SK-N-SH (cell line): Measurements from ENCODE around the gene DUSP1. TPM values are rescaled to one million over a fixed set of nuclear protein-coding genes. Genes with fewer than 3 reads are reported as not detected.
"Not testable (repeated sequence)": the region's sequence is repeated elsewhere in the genome, so short reads cannot be mapped to it uniquely, and the experiment has no call there.

ENCODE experiments used
- CTCF ChIA-PET: fragments of 300-600, 350-600 bp; formaldehyde crosslinking; extraction: SDS; loops from one replicate; lab custom pipeline; 2021; lab: Yijun Ruan, JAX
- POLR2A ChIA-PET: fragments of 350-600 bp; sonication (Branson Sonifier 250); formaldehyde crosslinking; extraction: SDS; loops from one replicate; lab custom pipeline; 2020; ENCODE audit warnings: antibody characterized with exemption, inconsistent platforms; lab: Yijun Ruan, JAX
- DNase-seq: peaks from one replicate; pipeline ENCODE4 v3.0.0; 2012
- H2AFZ ChIP-seq: fragments of 200-600 bp; sonication (generic); 2 replicates; pipeline ENCODE4 v1.8.1; 2016; ENCODE audit warnings: antibody characterized with exemption, mild to moderate bottlenecking, low read depth
- H3F3A ChIP-seq: fragments of 200-600 bp; sonication (generic); replicated peaks from 2 replicates; pipeline ENCODE3; 2016; ENCODE audit warnings: antibody characterized with exemption, mild to moderate bottlenecking; ENCODE audit not compliant: insufficient read depth
- H3K27ac ChIP-seq, 2 experiments: fragments of 200-500 bp in 1 of 2; fragments of 200-600 bp in 1 of 2; sonication (Bioruptor generic) in 1 of 2; sonication (generic), shearing (Covaris generic) in 1 of 2; 2 replicates each; pipeline versions ENCODE4 v1.5.1 to v1.6.1; 2014 to 2016; ENCODE audit warnings: low read depth in 2 of 2, inconsistent platforms in 1 of 2, low read length in 1 of 2, mild to moderate bottlenecking in 1 of 2, mixed read lengths in 1 of 2
- H3K27me3 ChIP-seq: fragments of 200-600 bp; sonication (generic), shearing (Covaris generic); 2 replicates; pipeline ENCODE4 v1.6.1; 2016; ENCODE audit warnings: mixed run types; ENCODE audit not compliant: insufficient read depth
- H3K36me3 ChIP-seq, 2 experiments: fragments of 200-500 bp in 1 of 2; fragments of 200-600 bp in 1 of 2; sonication (Bioruptor generic) in 1 of 2; sonication (generic) in 1 of 2; replicated peaks in 1 of 2; 2 replicates each; pipeline versions ENCODE3 to v1.5.1; 2014 to 2016; ENCODE audit warnings: low read length in 1 of 2, mild to moderate bottlenecking in 1 of 2; ENCODE audit not compliant: insufficient read depth in 2 of 2, control insufficient read depth in 1 of 2
- H3K4me1 ChIP-seq, 2 experiments: fragments of 200-500 bp in 1 of 2; fragments of 200-600 bp in 1 of 2; sonication (Bioruptor generic) in 1 of 2; sonication (generic), shearing (Covaris generic) in 1 of 2; 2 replicates each; pipeline versions ENCODE4 v1.5.1 to v1.6.1; 2014 to 2016; ENCODE audit warnings: low read depth in 1 of 2, low read length in 1 of 2, mixed run types in 1 of 2; ENCODE audit not compliant: insufficient read depth in 2 of 2, control insufficient read depth in 1 of 2
- H3K4me2 ChIP-seq: fragments of 200-600 bp; sonication (generic), shearing (Covaris generic); 2 replicates; pipeline ENCODE4 v1.6.1; 2017; ENCODE audit warnings: mixed run types
- H3K4me3 ChIP-seq, 2 experiments: fragments of 200-500 bp in 1 of 2; fragments of 200-600 bp in 1 of 2; sonication (Bioruptor generic) in 1 of 2; sonication (generic), shearing (Covaris generic) in 1 of 2; 2 replicates each; pipeline versions ENCODE4 v1.5.1 to v1.8.1; 2014 to 2016; ENCODE audit warnings: low read depth in 2 of 2, inconsistent platforms in 1 of 2, low read length in 1 of 2, mild to moderate bottlenecking in 1 of 2, mixed read lengths in 1 of 2, moderate library complexity in 1 of 2
- H3K79me2 ChIP-seq: fragments of 200-600 bp; sonication (generic); 2 replicates; pipeline ENCODE4 v1.8.1; 2017; ENCODE audit warnings: mild to moderate bottlenecking; ENCODE audit not compliant: insufficient read depth
- H3K9ac ChIP-seq: fragments of 200-600 bp; sonication (generic); 2 replicates; pipeline ENCODE4 v1.6.1; 2017; ENCODE audit warnings: mixed run types
- H3K9me2 ChIP-seq: fragments of 200-600 bp; sonication (generic); 2 replicates; pipeline ENCODE4 v1.6.1; 2017; ENCODE audit warnings: mixed run types
- H3K9me3 ChIP-seq: fragments of 200-600 bp; sonication (generic); 2 replicates; pipeline ENCODE4 v1.6.1; 2017; ENCODE audit warnings: mixed run types, mild to moderate bottlenecking, moderate library complexity
- H4K20me1 ChIP-seq: fragments of 200-600 bp; sonication (generic); 2 replicates; pipeline ENCODE4 v1.6.1; 2017; ENCODE audit warnings: mild to moderate bottlenecking, mixed run types; ENCODE audit not compliant: insufficient read depth
- CTCF ChIP-seq: fragments of 200-600 bp; sonication (generic); IDR thresholded peaks from 2 replicates; pipeline ENCODE4 v1.6.1; 2017; ENCODE audit warnings: antibody characterized with exemption, mild to moderate bottlenecking, moderate library complexity
- FOSL2 ChIP-seq: IDR thresholded peaks from 2 replicates; pipeline ENCODE4 v1.4.0; 2012; ENCODE audit warnings: low read depth, mild to moderate bottlenecking, moderate library complexity, borderline replicate concordance
- JUND ChIP-seq: IDR thresholded peaks from 2 replicates; pipeline ENCODE4 v1.4.0; 2012
- POLR2AphosphoS5 ChIP-seq: IDR thresholded peaks from 2 replicates; pipeline ENCODE4 v1.6.1; 2012; ENCODE audit warnings: low read depth, low read length
- RCOR1 ChIP-seq: fragments of 150-350 bp; IDR thresholded peaks from 2 replicates; pipeline ENCODE4 v1.6.1; 2017; ENCODE audit warnings: antibody characterized with exemption, low read length
- TCF12 ChIP-seq: IDR thresholded peaks from 2 replicates; pipeline ENCODE4 v1.4.0; 2012
- USF1 ChIP-seq: IDR thresholded peaks from 2 replicates; pipeline ENCODE4 v1.4.0; 2012; ENCODE audit warnings: low read depth, borderline replicate concordance
- WGBS: methylation state at CpG from one replicate; pipeline ENCODE4 v1.1.6; 2017; ENCODE audit warnings: low lambda C conversion rate; 5-methylcytosine and 5-hydroxymethylcytosine counted together
- polyA plus RNA-seq, 3 experiments: library from polyadenylated mRNA; depleted of rRNA; stranded (reverse); fragments of >200 nt; gene quantifications; 2 replicates each; pipeline ENCODE4 v1.2.3, GENCODE V29; 2012

DUSP1 gene
- polyA plus RNA-seq, 1 of the 3 experiments (the other 2 are of a cell fraction): 455 TPM

- POLR2A ChIA-PET, H3K9ac ChIP-seq, H3K4me3 ChIP-seq, H3K27ac ChIP-seq, H3K4me2 ChIP-seq, H3K4me1 ChIP-seq, H3K36me3 ChIP-seq, H3K9me2 ChIP-seq, H3K9me3 ChIP-seq, H4K20me1 ChIP-seq, DNase-seq, H2AFZ ChIP-seq, H3K27me3 ChIP-seq, H3K79me2 ChIP-seq: not testable (repeated sequence)
- CTCF ChIA-PET: interaction anchor here (1.2 kb wide), 1 partner anchor 11 kb away, joined by 6 read pairs; no protein-coding TSS in a partner anchor
- H3F3A ChIP-seq: peaks cover 12% of the 10 kb centered on the region
- 96% methylated on average over 5 of the region's 5 CpGs for WGBS
These were observed 12.3 kb upstream of the DUSP1 start for GRCh38 chr5:172783319-172783718.

GRCh38 chr5:172782169-172783039, 11.4 kb upstream of the DUSP1 start:
- Histone ChIP-seq H3K4me2 (0 out of 2 replicates have a peak overlapping the region, but pooled peaks have one; percentile 0), H3F3A (peaks cover 21% of the 10 kb centered on the region), H3K27me3 (no peaks in the 10 kb centered on the region), H3K27ac (no peak overlapping the region), H3K79me2 (no peaks in the 10 kb centered on the region), H3K36me3 (no peaks in the 10 kb centered on the region), H2AFZ (no peak overlapping the region), H3K4me3 (no peak overlapping the region), H4K20me1 (no peaks in the 10 kb centered on the region), H3K4me1 (0 out of 4 replicates have a peak, but pooled peaks cover 0 to 12% of the 10 kb centered on the region in 2 experiments), H3K9me2 (no peaks in the 10 kb centered on the region), H3K9me3 (no peaks in the 10 kb centered on the region), H3K9ac (no peak overlapping the region)
- DNase-seq: no peak
- peak; percentile 53; the same call in 1 of the 2 replicates for TF ChIP-seq FOSL2
- no peak for TF ChIP-seq POLR2AphosphoS5
- no peak for TF ChIP-seq RCOR1
- TF ChIP-seq TCF12: peak; percentile 56
- TF ChIP-seq JUND: no peak
- WGBS: 97% methylated on average over 7 of the region's 7 CpGs
- ChIA-PET CTCF (interaction anchor here (0.9 to 1.8 kb wide), 2 partner anchors 10 to 70 kb away, joined by 3 to 7 read pairs; no protein-coding TSS in a partner anchor), POLR2A (no interaction called here)

- ChIA-PET POLR2A (interaction anchor here (1.0 kb wide), 1 partner anchor 9 kb away, joined by 3 read pairs; no protein-coding TSS in a partner anchor), CTCF (interaction anchor here (1.8 to 5.4 kb wide), 2 partner anchors 66 to 152 kb away, joined by 5 to 26 read pairs; no protein-coding TSS in a partner anchor)
- no peak overlapping the region for H3K27ac ChIP-seq
- H3K9ac ChIP-seq: no peak overlapping the region
- no peak overlapping the region for H3K4me2 ChIP-seq
- no peaks in the 10 kb centered on the region for H3K79me2 ChIP-seq
- 91% methylated on average over 5 of the region's 5 CpGs for WGBS
- TF ChIP-seq USF1: no peak
- TF ChIP-seq POLR2AphosphoS5: no peak
- TF ChIP-seq CTCF: no peak
- H3F3A ChIP-seq: peaks cover 34% of the 10 kb centered on the region
- no peak overlapping the region for H2AFZ ChIP-seq
- peaks cover 0 to 15% of the 10 kb centered on the region in 2 experiments; a peak in 2 of 4 replicates for H3K4me1 ChIP-seq
- no peaks in the 10 kb centered on the region for H3K36me3 ChIP-seq
- no peak for DNase-seq
- no peaks in the 10 kb centered on the region for H3K9me2 ChIP-seq
- H4K20me1 ChIP-seq: no peaks in the 10 kb centered on the region
- no peaks in the 10 kb centered on the region for H3K9me3 ChIP-seq
- H3K4me3 ChIP-seq: no peak overlapping the region
- no peaks in the 10 kb centered on the region for H3K27me3 ChIP-seq
These were observed 8.8 kb upstream of the DUSP1 start for GRCh38 chr5:172779691-172780341.
